ENCODE results near the gene SUPT5H.

DNA sequence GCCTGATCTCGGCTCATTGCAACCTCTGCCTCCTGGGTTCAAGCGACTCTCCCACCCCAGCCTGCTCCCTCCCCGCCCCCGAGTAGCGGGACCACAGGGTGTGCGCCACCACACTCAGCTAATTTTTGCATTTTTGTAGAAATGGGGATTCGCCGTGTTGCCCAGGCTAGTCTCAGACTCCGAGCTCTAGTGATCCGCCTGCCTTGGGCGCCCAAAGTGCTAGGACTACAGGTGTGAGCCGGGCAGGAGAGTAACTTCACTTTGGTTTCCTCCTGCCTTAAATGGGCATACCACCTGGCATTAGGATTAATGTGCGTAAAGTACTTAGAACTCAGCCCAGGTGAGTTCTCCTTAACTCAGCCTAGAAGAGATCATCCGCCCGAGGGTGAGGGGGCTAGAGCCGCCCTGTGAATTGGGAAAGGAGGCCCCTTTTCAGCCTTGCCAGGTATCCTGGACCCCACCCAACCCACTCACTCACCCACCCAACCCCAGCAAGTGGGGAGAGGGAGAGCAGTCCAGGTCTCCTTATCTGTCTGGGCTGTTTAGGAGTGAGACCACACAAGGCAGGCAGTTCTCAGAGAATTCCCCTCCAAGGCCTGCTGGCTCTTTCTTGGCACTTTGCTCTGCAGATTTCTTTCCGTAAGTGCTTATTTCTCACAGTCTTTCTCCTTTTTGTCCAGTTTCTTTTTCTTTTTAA lies 40.0 kb upstream of the SUPT5H start:
- TF ChIP-seq, protein P1, sequence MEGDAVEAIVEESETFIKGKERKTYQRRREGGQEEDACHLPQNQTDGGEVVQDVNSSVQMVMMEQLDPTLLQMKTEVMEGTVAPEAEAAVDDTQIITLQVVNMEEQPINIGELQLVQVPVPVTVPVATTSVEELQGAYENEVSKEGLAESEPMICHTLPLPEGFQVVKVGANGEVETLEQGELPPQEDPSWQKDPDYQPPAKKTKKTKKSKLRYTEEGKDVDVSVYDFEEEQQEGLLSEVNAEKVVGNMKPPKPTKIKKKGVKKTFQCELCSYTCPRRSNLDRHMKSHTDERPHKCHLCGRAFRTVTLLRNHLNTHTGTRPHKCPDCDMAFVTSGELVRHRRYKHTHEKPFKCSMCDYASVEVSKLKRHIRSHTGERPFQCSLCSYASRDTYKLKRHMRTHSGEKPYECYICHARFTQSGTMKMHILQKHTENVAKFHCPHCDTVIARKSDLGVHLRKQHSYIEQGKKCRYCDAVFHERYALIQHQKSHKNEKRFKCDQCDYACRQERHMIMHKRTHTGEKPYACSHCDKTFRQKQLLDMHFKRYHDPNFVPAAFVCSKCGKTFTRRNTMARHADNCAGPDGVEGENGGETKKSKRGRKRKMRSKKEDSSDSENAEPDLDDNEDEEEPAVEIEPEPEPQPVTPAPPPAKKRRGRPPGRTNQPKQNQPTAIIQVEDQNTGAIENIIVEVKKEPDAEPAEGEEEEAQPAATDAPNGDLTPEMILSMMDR (conservative IDR thresholded peaks at IDR 0.05; ENCODE audit: low read depth, low read length), result no peak
- no peak for TF ChIP-seq EZH2phosphoT487 (IDR thresholded peaks at IDR 0.05; ENCODE audit: borderline replicate concordance, low read length)
